ENCODE results near the gene FNDC1. TPM values are rescaled to one million over a fixed set of nuclear protein-coding genes. Genes with fewer than 3 reads are reported as not detected.
A peak's percentile ranks its signal among the peaks of the same experiment; 100 is the strongest.
"Not testable (repeated sequence)": the region's sequence is repeated elsewhere in the genome, so short reads cannot be mapped to it uniquely, and the experiment has no call there.

The FNDC1 gene
- 102 TPM for total RNA-seq

GRCh38 chr6:159169193-159169555 is at the start of gene FNDC1:
Gene FNDC1 (plus strand): TSS chr6:159169400. CDS start chr6:159169597, 197 bp downstream.
- DNase-seq, result peak; percentile 70

- DNase-seq, result no peak
These were observed 49.4 kb upstream of the FNDC1 start for GRCh38 chr6:159119791-159120190.

DNA sequence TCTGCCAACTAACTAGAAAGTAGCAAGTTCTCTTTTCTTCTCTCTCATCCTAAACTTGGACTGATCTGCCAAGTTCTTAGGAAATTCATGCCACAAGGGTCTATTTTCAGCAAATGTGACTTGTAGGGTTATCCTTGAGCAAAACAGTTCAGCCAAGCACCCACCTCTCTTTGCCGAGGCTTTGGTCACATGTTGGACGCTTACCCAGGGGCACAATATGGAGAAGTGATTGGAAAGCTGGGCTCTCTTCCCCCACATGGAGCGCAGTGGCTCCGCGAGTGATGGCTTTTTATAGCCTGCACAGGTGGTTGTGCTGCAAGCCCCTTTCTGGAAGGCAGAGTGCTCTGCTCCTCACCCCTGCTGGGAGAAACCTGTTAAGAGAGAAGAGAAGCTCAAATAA is 47.7 kb upstream of the FNDC1 start:
- DNase-seq, result no peak

GRCh38 chr6:159122453-159122852 is 46.7 kb upstream of the FNDC1 start:
- no peak for DNase-seq

DNA sequence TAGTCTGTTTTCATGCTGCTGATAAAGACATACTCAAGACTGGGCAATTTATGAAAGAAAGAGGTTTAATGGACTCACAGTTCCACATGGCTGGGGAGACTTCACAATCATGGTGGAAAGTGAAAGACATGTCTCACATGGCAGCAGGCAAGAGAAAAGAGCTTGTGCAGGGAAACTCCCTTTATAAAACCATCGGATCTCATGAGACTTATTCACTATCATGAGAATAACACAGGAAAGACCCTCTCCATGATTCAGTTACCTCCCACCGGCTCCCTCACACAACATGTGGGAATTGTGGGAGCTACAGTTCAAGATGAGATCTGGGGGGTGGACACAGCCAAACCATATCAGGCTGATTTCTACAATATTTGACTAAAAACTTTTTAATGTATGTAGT is 45.4 kb upstream of the FNDC1 start:
- not testable (repeated sequence) for DNase-seq

- no peak for DNase-seq
These were observed 44.1 kb upstream of the FNDC1 start for GRCh38 chr6:159125014-159125609.

GRCh38 chr6:159125951-159126352 is 43.2 kb upstream of the FNDC1 start:
- DNase-seq, result peak; percentile 61

GRCh38 chr6:159126590-159126989 is 42.6 kb upstream of the FNDC1 start:
- no peak for DNase-seq

DNA sequence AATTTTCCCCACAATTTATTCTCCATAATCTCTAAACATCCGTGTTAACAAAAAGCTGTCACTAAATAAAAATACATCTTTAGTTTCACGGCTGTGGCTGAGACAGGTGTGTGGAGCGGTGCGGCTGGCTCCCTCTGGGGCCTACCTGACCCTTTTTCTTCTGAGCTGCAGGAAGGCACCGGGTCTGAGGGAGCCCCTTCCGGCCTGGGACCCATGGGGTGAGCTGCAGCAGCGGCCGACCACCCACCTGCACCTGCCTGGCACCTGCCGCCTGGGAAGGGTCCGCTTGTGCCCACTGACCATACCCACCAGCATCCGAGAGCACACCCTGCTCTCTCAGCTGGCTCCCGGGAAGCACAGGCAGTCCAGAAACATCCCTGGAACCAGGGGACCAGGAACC is 41.5 kb upstream of the FNDC1 start:
- DNase-seq, result no peak

- no peak for DNase-seq
These were observed 40.2 kb upstream of the FNDC1 start for GRCh38 chr6:159128978-159129377.

- DNase-seq, result peak; percentile 39
These were observed 38.4 kb upstream of the FNDC1 start for GRCh38 chr6:159130846-159131245.

- no peak for DNase-seq
These were observed 37.5 kb upstream of the FNDC1 start for GRCh38 chr6:159131709-159132108.

- no peak for DNase-seq
These were observed 36.5 kb upstream of the FNDC1 start for GRCh38 chr6:159132664-159133063.

DNA sequence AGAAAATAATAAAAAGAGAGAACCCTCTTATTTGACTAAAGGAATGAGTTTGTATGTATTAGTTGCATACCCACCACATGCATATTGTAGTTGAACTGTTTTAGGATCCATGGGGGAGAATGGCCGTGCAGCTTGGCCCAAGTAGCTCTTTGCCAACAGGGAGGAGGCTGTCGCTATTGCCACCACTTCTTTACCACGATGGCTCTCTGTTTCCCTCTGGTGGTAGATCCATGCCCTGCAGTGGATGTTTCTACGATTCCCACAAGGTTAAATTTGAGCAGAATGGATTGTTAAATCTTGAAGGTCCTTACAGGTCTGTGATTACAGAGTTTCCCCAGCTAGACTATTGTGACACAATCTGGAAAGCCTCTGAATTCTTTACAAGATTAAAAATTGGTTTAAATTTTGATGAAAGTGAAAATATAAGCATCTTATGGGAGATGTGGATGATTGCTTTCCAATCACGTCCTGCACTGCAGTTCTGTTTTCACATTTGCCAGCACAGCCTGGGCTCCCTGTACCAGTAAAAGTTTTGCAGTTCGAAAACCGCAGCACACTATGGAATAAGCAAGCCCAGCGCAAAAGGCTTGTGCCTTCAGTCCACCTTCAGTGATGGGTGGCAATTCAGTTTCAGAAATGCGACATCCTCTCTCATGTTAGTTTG is 34.4 kb upstream of the FNDC1 start:
- peak; percentile 77 for DNase-seq

DNA sequence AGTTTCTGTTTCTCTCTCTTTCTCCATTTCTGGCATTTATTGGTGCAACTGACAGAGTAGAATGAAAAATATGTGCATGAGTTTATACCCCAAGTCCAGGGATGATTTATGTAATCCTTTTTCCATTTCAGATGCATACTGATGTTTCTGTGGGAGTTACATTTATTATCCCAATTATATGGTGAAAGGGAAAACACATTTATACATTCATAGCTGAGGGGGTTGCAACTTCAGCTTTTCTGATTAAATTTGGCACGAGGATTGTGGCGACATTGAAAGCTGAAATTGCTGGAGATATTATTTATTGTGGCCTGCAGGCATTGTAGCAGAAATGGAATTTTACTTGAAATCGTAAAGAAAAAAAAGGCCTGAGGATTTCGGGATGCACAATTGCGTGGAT is 31.5 kb upstream of the FNDC1 start:
- no peak for DNase-seq

GRCh38 chr6:159142531-159142930 is 26.7 kb upstream of the FNDC1 start:
- DNase-seq, result peak; percentile 31

GRCh38 chr6:159148641-159149040 is 20.6 kb upstream of the FNDC1 start:
- no peak for DNase-seq

- no peak for DNase-seq
These were observed 19.6 kb upstream of the FNDC1 start for GRCh38 chr6:159149641-159150040.

DNA sequence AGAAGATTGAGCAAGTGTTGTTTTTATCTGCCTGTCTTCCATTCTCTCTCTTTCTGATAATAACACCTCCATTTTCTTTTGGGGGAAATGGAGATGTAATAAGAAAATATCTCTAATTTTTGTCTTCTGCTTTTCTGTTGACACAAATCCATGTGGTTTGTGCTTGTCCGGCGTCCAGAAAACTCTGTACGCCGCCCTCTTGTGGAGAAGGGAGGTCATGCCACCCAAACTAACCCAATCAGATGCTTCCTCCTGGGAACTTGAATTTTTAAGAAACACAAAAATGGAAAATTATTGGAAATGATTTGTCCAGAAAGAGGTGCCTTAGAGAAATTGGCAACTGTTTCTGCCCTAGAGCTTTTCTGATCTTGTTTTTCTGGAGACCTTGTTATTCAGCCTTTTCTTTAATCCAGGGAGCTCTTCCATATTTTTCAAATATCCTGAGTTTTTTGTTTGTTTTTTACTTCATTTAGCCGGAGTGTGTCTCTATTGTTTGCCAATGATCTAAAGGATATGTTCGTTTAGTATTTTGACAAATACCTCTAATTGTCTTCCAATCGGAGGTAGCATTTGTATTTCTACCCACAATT is 17.8 kb upstream of the FNDC1 start:
- DNase-seq, result peak; percentile 63

DNA sequence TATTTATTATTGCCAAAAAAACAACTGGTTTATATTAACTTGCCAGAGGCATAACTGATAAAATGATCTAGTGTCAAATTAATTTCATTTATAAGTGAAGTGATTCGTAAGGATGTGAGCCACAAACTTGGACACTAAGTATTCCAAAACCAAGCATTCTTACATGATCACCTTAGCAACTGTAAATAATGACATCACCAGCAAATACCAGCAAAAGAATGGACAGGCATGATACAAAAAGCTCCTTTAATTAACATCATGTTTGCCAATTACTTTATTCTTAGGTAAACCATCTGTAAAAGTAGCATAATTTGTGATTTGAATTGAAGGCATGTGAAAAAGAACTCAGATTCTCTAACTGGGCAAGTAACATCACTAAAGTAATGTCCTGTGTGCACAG is 17.2 kb upstream of the FNDC1 start:
- DNase-seq, result peak; percentile 14

DNA sequence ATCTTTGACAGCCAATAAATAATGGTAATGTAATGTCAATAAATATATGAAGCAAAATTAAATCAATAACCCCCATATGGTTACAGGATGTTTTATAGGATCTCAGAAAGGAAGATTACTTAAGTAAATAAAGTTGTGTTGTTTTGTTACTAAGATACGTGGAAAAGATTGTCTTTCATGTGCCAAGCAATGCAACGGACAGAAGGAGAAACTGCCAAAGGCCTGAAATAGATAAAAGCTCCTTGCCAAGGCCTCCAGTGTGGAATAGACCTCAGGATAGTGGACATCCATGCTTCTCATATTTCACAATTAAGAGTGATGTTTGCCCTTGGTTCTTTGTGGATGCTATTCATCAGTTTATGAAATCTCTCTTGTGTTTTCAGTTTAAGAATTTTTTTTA is 16.4 kb upstream of the FNDC1 start:
- no peak for DNase-seq

- no peak for DNase-seq
These were observed 13.5 kb upstream of the FNDC1 start for GRCh38 chr6:159155679-159156078.

DNA sequence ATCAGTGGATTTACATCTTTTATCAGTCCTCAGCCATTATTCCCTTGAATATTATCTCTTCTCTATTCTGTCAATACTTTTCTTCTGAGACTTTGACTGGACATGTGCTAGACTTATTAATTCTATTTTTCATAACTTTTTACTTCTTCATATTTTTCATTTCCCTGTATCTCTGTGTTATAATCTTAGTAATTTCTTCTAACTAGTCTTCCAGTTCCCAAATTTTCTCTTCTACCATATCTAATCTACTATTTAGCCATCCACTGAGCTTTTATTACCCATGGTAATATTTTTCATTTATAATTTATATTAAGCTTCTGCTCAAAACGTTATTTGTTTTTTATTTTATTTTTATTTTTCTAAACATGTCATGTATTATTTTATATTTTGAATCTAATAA is 13.1 kb upstream of the FNDC1 start:
- DNase-seq, result no peak

DNA sequence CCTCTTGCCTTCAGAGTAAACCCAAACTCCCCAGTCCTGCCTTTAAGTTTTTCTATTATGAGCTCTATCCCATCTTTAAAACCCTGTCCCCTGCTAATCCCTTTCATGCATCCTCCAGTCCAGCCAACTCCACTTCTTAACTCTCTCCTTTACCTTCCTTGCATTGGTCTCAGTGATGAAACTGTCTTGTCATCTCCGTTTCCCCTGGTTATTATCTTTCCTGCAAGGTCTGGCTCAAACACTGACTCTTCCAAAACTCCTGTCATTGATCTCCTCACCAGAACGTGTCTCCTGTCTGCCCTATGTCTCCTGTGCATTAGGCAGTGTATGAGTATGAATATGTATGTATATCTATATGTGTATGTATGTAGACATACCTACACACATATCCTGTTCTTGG is 11.8 kb upstream of the FNDC1 start:
- DNase-seq, result no peak

All from tongue (tissue), 2 donors.